Measurements from ENCODE around the gene AFF4.

AFF4 gene

GRCh38 chr5:132828846-132829494, 134.5 kb downstream of the AFF4 start:
- H3K4me3 ChIP-seq (ENCODE audit: low read depth, low read length), result no peak overlapping the region
- no peak for DNase-seq (ENCODE audit: low read depth)
- TF ChIP-seq MYC (IDR thresholded peaks at IDR 0.05; ENCODE audit: low read depth, low read length) (no peak), CTCF (IDR thresholded peaks at IDR 0.05; ENCODE audit: low read depth, low read length) (no peak), POLR2A (IDR thresholded peaks at IDR 0.05; ENCODE audit: extremely low read depth, insufficient read length) (no peak)
- TF ChIP-seq, protein P1, sequence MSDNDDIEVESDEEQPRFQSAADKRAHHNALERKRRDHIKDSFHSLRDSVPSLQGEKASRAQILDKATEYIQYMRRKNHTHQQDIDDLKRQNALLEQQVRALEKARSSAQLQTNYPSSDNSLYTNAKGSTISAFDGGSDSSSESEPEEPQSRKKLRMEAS (IDR thresholded peaks at IDR 0.05; ENCODE audit: low read depth, low read length), result no peak

- no peak for TF ChIP-seq MYC (IDR thresholded peaks at IDR 0.05; ENCODE audit: low read depth, low read length)
- no peak for TF ChIP-seq CTCF (IDR thresholded peaks at IDR 0.05; ENCODE audit: low read depth, low read length)
- no peak for TF ChIP-seq POLR2A (IDR thresholded peaks at IDR 0.05; ENCODE audit: extremely low read depth, insufficient read length)
- TF ChIP-seq, protein P1 (IDR thresholded peaks at IDR 0.05; ENCODE audit: low read depth, low read length), result no peak
- H3K4me3 ChIP-seq (ENCODE audit: low read depth, low read length), result no peak overlapping the region
- DNase-seq (ENCODE audit: low read depth), result no peak
Observed at GRCh38 chr5:132827943-132828673, 135.3 kb downstream of the AFF4 start.

- H3K4me3 ChIP-seq (ENCODE audit: low read depth, low read length), result no peak overlapping the region
- TF ChIP-seq POLR2A (IDR thresholded peaks at IDR 0.05; ENCODE audit: extremely low read depth, insufficient read length), result no peak
- no peak for DNase-seq (ENCODE audit: low read depth)
Observed at GRCh38 chr5:132826424-132827082, 136.9 kb downstream of the AFF4 start.

DNA sequence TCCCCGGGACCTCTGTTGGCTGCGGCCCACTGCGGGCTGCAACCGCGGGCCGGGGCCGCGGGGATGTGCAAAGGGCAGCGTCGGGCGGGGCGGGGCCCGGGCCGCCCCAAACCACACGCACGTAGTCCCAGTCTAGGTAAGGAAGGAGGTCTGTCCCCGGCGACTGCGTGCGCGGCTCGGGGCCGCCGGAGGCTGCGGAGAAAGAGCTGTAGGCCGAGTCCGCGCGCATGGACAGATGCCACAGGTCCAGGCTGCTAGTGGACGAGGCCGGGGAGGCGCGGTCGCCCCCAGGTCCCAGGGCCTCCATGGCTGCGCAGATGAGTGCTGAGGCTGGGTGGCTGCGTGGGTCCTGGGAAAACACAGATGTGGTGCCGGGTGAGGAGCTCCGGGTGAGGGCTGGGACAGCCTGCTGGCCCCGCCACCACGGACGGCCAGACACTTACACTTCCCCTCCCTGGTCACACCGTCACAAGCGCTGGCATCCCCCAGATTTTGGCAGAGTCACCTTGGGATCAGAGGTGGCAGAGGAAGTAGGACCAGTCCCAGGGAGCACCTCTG, 137.5 kb downstream of the AFF4 start:
- no peak for TF ChIP-seq POLR2A (IDR thresholded peaks at IDR 0.05; ENCODE audit: extremely low read depth, insufficient read length)
- no peak for TF ChIP-seq MYC (IDR thresholded peaks at IDR 0.05; ENCODE audit: low read depth, low read length)
- TF ChIP-seq CTCF (IDR thresholded peaks at IDR 0.05; ENCODE audit: low read depth, low read length), result no peak
- TF ChIP-seq, protein P1 (IDR thresholded peaks at IDR 0.05; ENCODE audit: low read depth, low read length), result no peak
- no peak overlapping the region for H3K4me3 ChIP-seq (ENCODE audit: low read depth, low read length)
- no peak for DNase-seq (ENCODE audit: low read depth)
